Mucosa of stomach (tissue), 1 donor: ENCODE measurements around the gene BCL2L14.
"Not testable (repeated sequence)": the region's sequence is repeated elsewhere in the genome, so short reads cannot be mapped to it uniquely, and the experiment has no call there.

Experiments
- H3K27me3 ChIP-seq: one replicate; pipeline ENCODE4 v1.7.0; 2013; ENCODE audit warnings: mild to moderate bottlenecking, low read length; ENCODE audit not compliant: control insufficient read depth, insufficient read depth
- H3K36me3 ChIP-seq: one replicate; pipeline ENCODE4 v1.7.0; 2013; ENCODE audit warnings: low read length; ENCODE audit not compliant: control insufficient read depth, insufficient read depth
- H3K4me1 ChIP-seq: one replicate; pipeline ENCODE4 v1.7.0; 2013; ENCODE audit warnings: mild to moderate bottlenecking, low read length; ENCODE audit not compliant: control insufficient read depth, insufficient read depth
- H3K4me3 ChIP-seq: one replicate; pipeline ENCODE4 v1.7.0; 2013; ENCODE audit warnings: low read length
- H3K9ac ChIP-seq: one replicate; pipeline ENCODE4 v1.7.0; 2013; ENCODE audit warnings: mild to moderate bottlenecking, low read length, moderate library complexity
- H3K9me3 ChIP-seq: one replicate; pipeline ENCODE4 v1.7.0; 2013; ENCODE audit warnings: mild to moderate bottlenecking, low read length, moderate library complexity; ENCODE audit not compliant: control insufficient read depth
- donor health status: Pancreatic carcinoma.

BCL2L14 gene

DNA sequence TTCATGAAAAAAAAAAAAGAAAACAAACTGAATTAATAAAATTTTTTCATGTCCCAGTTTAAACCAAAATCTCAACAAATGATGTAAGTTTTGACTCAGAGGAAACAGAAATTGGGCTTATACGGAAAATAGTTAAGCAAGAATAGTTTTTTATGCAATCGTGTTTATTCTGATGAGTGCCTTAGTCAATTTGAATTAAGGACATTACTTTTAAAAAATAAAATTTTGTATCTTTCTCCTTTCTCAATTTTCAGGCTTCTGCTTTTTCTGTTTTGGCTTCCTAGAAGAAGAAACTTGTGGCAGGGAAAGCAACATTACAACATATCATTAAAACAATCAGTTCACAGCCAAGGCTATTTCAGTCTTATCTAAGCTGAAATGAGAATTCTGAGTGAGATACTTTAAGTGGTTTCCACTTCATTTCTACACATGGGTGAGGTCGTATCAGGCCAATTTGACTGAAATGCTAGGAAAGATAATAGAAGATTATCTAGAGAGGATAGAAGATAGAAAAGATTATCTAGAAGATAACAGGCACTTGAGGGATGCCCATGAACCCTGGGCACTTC lies 52.4 kb downstream of the BCL2L14 start:
- no peaks in the 10 kb centered on the region for H3K27me3 ChIP-seq
- H3K9me3 ChIP-seq, result no peaks in the 10 kb centered on the region
- no peaks in the 10 kb centered on the region for H3K36me3 ChIP-seq
- no peak overlapping the region for H3K9ac ChIP-seq
- H3K4me3 ChIP-seq, result no peak overlapping the region
- no peaks in the 10 kb centered on the region for H3K4me1 ChIP-seq

- Histone ChIP-seq H3K9ac (no peak overlapping the region), H3K27me3 (no peaks in the 10 kb centered on the region), H3K4me1 (no peaks in the 10 kb centered on the region), H3K4me3 (no peak overlapping the region), H3K36me3 (no peaks in the 10 kb centered on the region), H3K9me3 (no peaks in the 10 kb centered on the region)
Observed at GRCh38 chr12:12126551-12126950, 55.8 kb downstream of the BCL2L14 start.

GRCh38 chr12:12127304-12127703 lies 56.6 kb downstream of the BCL2L14 start:
- Histone ChIP-seq H3K4me1 (no peaks in the 10 kb centered on the region), H3K36me3 (no peaks in the 10 kb centered on the region), H3K9ac (no peak overlapping the region), H3K9me3 (no peaks in the 10 kb centered on the region), H3K4me3 (no peak overlapping the region), H3K27me3 (no peaks in the 10 kb centered on the region)

- no peaks in the 10 kb centered on the region for H3K36me3 ChIP-seq
- H3K27me3 ChIP-seq, result no peaks in the 10 kb centered on the region
- H3K9me3 ChIP-seq, result no peaks in the 10 kb centered on the region
- H3K9ac ChIP-seq, result no peak overlapping the region
- no peak overlapping the region for H3K4me3 ChIP-seq
- H3K4me1 ChIP-seq, result no peaks in the 10 kb centered on the region
Observed at GRCh38 chr12:12128670-12129069, 57.9 kb downstream of the BCL2L14 start.

DNA sequence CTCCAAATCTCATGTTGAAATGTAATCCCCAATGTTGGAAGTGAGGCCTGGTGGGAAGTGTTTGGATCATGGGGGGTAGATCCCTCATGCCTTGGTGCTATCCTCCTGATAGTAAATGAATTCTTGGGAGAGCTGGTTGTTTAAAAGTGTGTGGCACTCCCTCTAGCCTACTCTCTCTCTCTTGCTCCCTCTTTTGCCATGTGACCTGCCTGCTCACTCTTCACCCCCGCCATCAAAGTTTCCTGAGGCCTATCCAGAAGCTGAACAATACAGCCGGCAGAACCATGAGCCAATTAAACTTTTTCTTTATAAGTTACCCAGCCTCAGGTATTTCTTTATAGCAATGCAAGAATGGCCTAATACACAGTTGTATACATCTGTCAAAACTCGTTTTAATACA lies 62.5 kb downstream of the BCL2L14 start:
- no peak overlapping the region for H3K4me3 ChIP-seq
- no peaks in the 10 kb centered on the region for H3K36me3 ChIP-seq
- no peaks in the 10 kb centered on the region for H3K27me3 ChIP-seq
- no peaks in the 10 kb centered on the region for H3K4me1 ChIP-seq
- H3K9ac ChIP-seq, result no peak overlapping the region
- no peaks in the 10 kb centered on the region for H3K9me3 ChIP-seq

DNA sequence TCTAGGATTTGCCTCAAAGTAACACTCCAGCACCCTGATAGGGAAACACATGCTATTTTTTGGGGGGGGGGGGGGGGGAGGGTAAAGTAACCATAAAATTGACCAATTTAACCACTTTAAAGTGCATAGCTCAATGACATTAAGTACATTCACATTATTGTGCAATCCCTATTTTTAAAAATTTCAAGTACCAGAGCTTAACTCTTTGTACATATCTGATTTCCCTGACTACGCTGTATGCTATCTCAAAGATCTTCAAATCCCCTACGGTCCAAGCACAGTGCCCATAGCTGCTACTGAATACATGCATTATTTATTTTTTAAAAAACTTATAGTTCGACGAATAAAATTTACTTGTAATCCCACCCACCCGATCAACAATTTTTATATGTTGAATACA lies 63.0 kb downstream of the BCL2L14 start:
- no peaks in the 10 kb centered on the region for H3K27me3 ChIP-seq
- no peaks in the 10 kb centered on the region for H3K9me3 ChIP-seq
- no peaks in the 10 kb centered on the region for H3K36me3 ChIP-seq
- H3K4me3 ChIP-seq, result no peak overlapping the region
- no peaks in the 10 kb centered on the region for H3K4me1 ChIP-seq
- no peak overlapping the region for H3K9ac ChIP-seq

DNA sequence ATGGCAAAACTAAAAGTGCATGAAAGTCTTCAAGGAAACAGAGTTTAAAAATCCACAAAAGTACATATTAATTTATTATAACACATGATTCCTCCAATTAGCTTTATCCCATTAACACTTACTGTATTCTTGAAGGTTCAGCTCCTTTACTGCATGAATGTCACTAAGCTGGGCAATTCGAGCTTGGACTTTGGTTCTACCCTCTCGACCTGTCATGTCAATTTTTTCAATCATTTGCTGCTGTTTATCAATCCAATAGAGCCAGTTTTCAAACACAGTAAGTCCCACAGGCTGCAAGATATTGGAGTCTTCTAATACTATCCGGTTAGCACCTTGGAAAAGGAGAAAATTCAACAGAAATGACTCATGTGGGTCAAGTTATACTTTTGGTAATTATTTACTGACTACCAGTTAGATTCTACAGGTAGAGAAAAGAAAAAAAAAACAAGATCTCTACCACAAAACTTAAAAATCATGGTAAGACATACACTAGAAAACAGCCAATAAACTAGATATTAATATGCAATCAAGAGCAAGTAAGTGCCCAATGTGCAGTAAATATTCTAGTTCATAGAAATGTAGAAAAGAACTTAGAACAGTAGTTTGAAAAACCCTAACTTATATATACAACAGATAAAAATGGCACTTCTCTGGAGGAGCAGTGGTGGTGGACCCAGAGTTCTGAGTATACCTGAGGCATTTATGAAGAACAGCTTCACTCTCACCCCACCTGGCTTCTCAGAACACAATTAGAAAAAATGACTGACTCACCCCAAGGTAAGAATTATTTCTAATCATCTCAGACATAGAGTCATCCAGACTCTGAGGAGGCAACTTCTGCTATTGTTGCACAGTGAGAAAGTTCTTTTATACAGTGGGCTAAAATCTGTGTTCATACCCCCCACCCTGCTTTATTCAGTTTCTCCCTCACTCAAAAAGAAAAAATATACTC lies 67.7 kb downstream of the BCL2L14 start:
- Histone ChIP-seq H3K9me3 (no peaks in the 10 kb centered on the region), H3K9ac (no peak overlapping the region), H3K4me1 (no peaks in the 10 kb centered on the region), H3K27me3 (no peaks in the 10 kb centered on the region), H3K36me3 (no peaks in the 10 kb centered on the region), H3K4me3 (no peak overlapping the region)

GRCh38 chr12:12141000-12141399 lies 70.3 kb downstream of the BCL2L14 start:
- H3K4me1 ChIP-seq, result no peaks in the 10 kb centered on the region
- no peak overlapping the region for H3K4me3 ChIP-seq
- H3K36me3 ChIP-seq, result no peaks in the 10 kb centered on the region
- no peaks in the 10 kb centered on the region for H3K27me3 ChIP-seq
- H3K9me3 ChIP-seq, result no peaks in the 10 kb centered on the region
- no peak overlapping the region for H3K9ac ChIP-seq

- not testable (repeated sequence) for H3K36me3 ChIP-seq, H3K9ac ChIP-seq, H3K4me3 ChIP-seq, H3K4me1 ChIP-seq, H3K9me3 ChIP-seq, H3K27me3 ChIP-seq
Observed at GRCh38 chr12:12144531-12144930, 73.8 kb downstream of the BCL2L14 start.

GRCh38 chr12:12147111-12147510 lies 76.4 kb downstream of the BCL2L14 start:
- no peaks in the 10 kb centered on the region for H3K36me3 ChIP-seq

More at GRCh38 chr12:12147111-12147510, 76.4 kb downstream of the BCL2L14 start:
- Histone ChIP-seq H3K4me1 (no peaks in the 10 kb centered on the region), H3K4me3 (no peak overlapping the region), H3K9me3 (no peaks in the 10 kb centered on the region), H3K27me3 (no peaks in the 10 kb centered on the region), H3K9ac (no peak overlapping the region)
